Left colon (tissue), 2 donors: Measurements from ENCODE around the gene MAST4. TPM values are rescaled to one million over a fixed set of nuclear protein-coding genes. Genes with fewer than 3 reads are reported as not detected.
A peak's percentile ranks its signal among the peaks of the same experiment; 100 is the strongest.

Experiments
- ATAC-seq: fragments of 200-7000 bp; cut with Tn5 transposase; one replicate; pipeline ENCODE4 v1.9.1; 2020; ENCODE audit warnings: mild to moderate bottlenecking, moderate library complexity
- DNase-seq, 2 donors: peaks; one replicate each; pipeline ENCODE4 v3.0.0-alpha.2; 2020
- intact Hi-C, 2 donors: fragments of 100-400 bp; cut with DNase I in 1 of 2; cut with micrococcal nuclease in 1 of 2; formaldehyde crosslinking; loops; one replicate each; pipeline versions ENCODE4 v1.11.2 to v1.14.0; 2022; cut with DNase I, micrococcal nuclease
- long read RNA-seq: library from polyadenylated mRNA; unstranded; transcript quantifications from one replicate; pipeline ENCODE4 v2.0.0, GENCODE V29; 2021
- total RNA-seq, 2 donors: library from RNA; stranded (reverse); fragmentation: NEBNext Ultra II Directional; extraction: Animal tissue kit (Norgen Biotek cat#: 25700); gene quantifications; one replicate each; pipeline ENCODE4 v1.2.1, GENCODE V29; 2021
- donor health status: DM: no; HTN: no; CAD: no.
- donor health status: DM: yes; HTN: yes; CAD: no.

MAST4 gene
- 10 to 100 TPM; 12.8 to 20.5 TPM for total RNA-seq
- long read RNA-seq, partial matches to known transcripts: 1 of 8 reads
- long read RNA-seq, other reads (novel, unspliced or antisense): 7 of 8 reads

GRCh38 chr5:66595756-66596635 is at the start of gene MAST4:
TSS of gene MAST4 (plus strand) at chr5:66596393. CDS start at chr5:66596656, 263 bp downstream.
- intact Hi-C loops: no loop called here
- ATAC-seq: peak; percentile 100
- peak; percentile 86 to 89 for DNase-seq

GRCh38 chr5:66546541-66546940 is 49.7 kb upstream of the MAST4 start:
- intact Hi-C loops: no loop called here
- DNase-seq: no peak
- ATAC-seq: no peak

- no peak for DNase-seq
- ATAC-seq: no peak
- intact Hi-C loops: no loop called here
These were observed 44.9 kb upstream of the MAST4 start for GRCh38 chr5:66551338-66551737.

- intact Hi-C loops: no loop called here
These were observed 44.2 kb upstream of the MAST4 start for GRCh38 chr5:66551945-66552344.

GRCh38 chr5:66553368-66553912 is 42.8 kb upstream of the MAST4 start:
- ATAC-seq (no peak), DNase-seq (no peak)
- intact Hi-C loops: no loop called here

More at GRCh38 chr5:66551945-66552344, 44.2 kb upstream of the MAST4 start:
- ATAC-seq (no peak), DNase-seq (no peak)

- ATAC-seq: no peak
- no peak for DNase-seq
These were observed 42.1 kb upstream of the MAST4 start for GRCh38 chr5:66553916-66554575.

GRCh38 chr5:66554884-66555283 is 41.3 kb upstream of the MAST4 start:
- ATAC-seq: no peak
- DNase-seq: no peak
- intact Hi-C loops: no loop called here

More at GRCh38 chr5:66553916-66554575, 42.1 kb upstream of the MAST4 start:
- intact Hi-C loops: no loop called here

- no peak for ATAC-seq
- intact Hi-C loops: no loop called here
- peak in 1 of 2 donors; percentile 5 for DNase-seq
These were observed 37.6 kb upstream of the MAST4 start for GRCh38 chr5:66558560-66558959.

- intact Hi-C loops: no loop called here
- DNase-seq (no peak), ATAC-seq (no peak)
These were observed 35.8 kb upstream of the MAST4 start for GRCh38 chr5:66560371-66560770.

- ATAC-seq (no peak), DNase-seq (no peak)
- intact Hi-C loops: no loop called here
These were observed 34.8 kb upstream of the MAST4 start for GRCh38 chr5:66561256-66561990.

GRCh38 chr5:66565878-66566277 is 30.3 kb upstream of the MAST4 start:
- intact Hi-C loops: no loop called here
- ATAC-seq (no peak), DNase-seq (no peak)

- intact Hi-C loops: no loop called here
- DNase-seq: no peak
- no peak for ATAC-seq
These were observed 28.7 kb upstream of the MAST4 start for GRCh38 chr5:66567474-66567873.

- no peak for ATAC-seq
- intact Hi-C loops: no loop called here
- no peak for DNase-seq
These were observed 26.0 kb upstream of the MAST4 start for GRCh38 chr5:66570201-66570600.

GRCh38 chr5:66573733-66574132 is 22.5 kb upstream of the MAST4 start:
- DNase-seq: no peak
- no peak for ATAC-seq
- intact Hi-C loops: no loop called here

- DNase-seq (no peak), ATAC-seq (no peak)
- intact Hi-C loops: no loop called here
These were observed 13.6 kb upstream of the MAST4 start for GRCh38 chr5:66582499-66583165.

GRCh38 chr5:66585291-66585690 is 10.9 kb upstream of the MAST4 start:
- intact Hi-C loops: no loop called here
- no peak for ATAC-seq
- DNase-seq: no peak

GRCh38 chr5:66587771-66588170 is 8.4 kb upstream of the MAST4 start:
- intact Hi-C loops: no loop called here
- DNase-seq (no peak), ATAC-seq (no peak)

- DNase-seq (no peak), ATAC-seq (peak; percentile 48)
- intact Hi-C loops: no loop called here
These were observed 516 bp downstream of the MAST4 start for GRCh38 chr5:66596636-66597182.
